WTC11 (cell line): Measurements from ENCODE around the gene MLH3.

Source experiments
- ATF3 ChIP-seq: sonication (generic); formaldehyde crosslinking; conservative IDR thresholded peaks from 2 replicates; pipeline ENCODE4 v1.8.1; 2022; ENCODE audit warnings: mild to moderate bottlenecking, missing genetic modification reagents
- CTCF ChIP-seq: fragments of 200-600 bp; IDR thresholded peaks from 2 replicates; pipeline ENCODE4 v1.8.0; 2022; ENCODE audit warnings: antibody characterized with exemption
- FOXJ3 ChIP-seq: sonication (generic); formaldehyde crosslinking; IDR thresholded peaks from 2 replicates; pipeline ENCODE4 v1.9.0; 2021; ENCODE audit warnings: missing genetic modification reagents, mild to moderate bottlenecking, borderline replicate concordance
- MXD4 ChIP-seq: fragments of 250-450 bp; sonication (Bioruptor Pico); IDR thresholded peaks from 2 replicates; pipeline ENCODE4 v1.8.0; 2021; ENCODE audit warnings: mild to moderate bottlenecking, moderate library complexity, borderline replicate concordance
- NR3C1 ChIP-seq: sonication (generic); formaldehyde crosslinking; conservative IDR thresholded peaks from 2 replicates; pipeline ENCODE4 v1.8.1; 2023; ENCODE audit warnings: low read depth, mild to moderate bottlenecking, missing genetic modification reagents
- PRRX2 ChIP-seq: fragments of 250-450 bp; sonication (Bioruptor Pico); IDR thresholded peaks from 2 replicates; pipeline ENCODE4 v1.8.0; 2021; ENCODE audit warnings: mild to moderate bottlenecking
- SP1 ChIP-seq: sonication (generic); formaldehyde crosslinking; conservative IDR thresholded peaks from 2 replicates; pipeline ENCODE4 v1.8.1; 2022; ENCODE audit warnings: missing genetic modification reagents
- TP53 ChIP-seq: sonication (generic); formaldehyde crosslinking; IDR thresholded peaks from 2 replicates; pipeline ENCODE4 v1.8.1; 2023; ENCODE audit warnings: mild to moderate bottlenecking, missing genetic modification reagents
- USF1 ChIP-seq: sonication (generic); formaldehyde crosslinking; IDR thresholded peaks from 2 replicates; pipeline ENCODE4 v1.8.0; 2022; ENCODE audit warnings: mild to moderate bottlenecking, missing genetic modification reagents
- ZNF138 ChIP-seq: sonication (generic); formaldehyde crosslinking; conservative IDR thresholded peaks from 2 replicates; pipeline ENCODE4 v1.8.1; 2022; ENCODE audit warnings: mild to moderate bottlenecking, moderate library complexity, missing genetic modification reagents

GRCh38 chr14:75023108-75023507, 28.2 kb downstream of the MLH3 start:
- no peak for TF ChIP-seq FOXJ3 (CRISPR knock-in tag)
- TF ChIP-seq CTCF, result no peak
- TF ChIP-seq PRRX2, result no peak
- no peak for TF ChIP-seq TP53 (CRISPR knock-in tag)
- TF ChIP-seq NR3C1 (CRISPR knock-in tag), result no peak
- no peak for TF ChIP-seq ATF3 (CRISPR knock-in tag)
- TF ChIP-seq MXD4, result no peak
- no peak for TF ChIP-seq ZNF138 (CRISPR knock-in tag)
- no peak for TF ChIP-seq USF1 (CRISPR knock-in tag)
- TF ChIP-seq SP1 (CRISPR knock-in tag), result no peak
